Activated naive CD4-positive, alpha-beta T cell treated with anti-CD3 and anti-CD28 coated beads, Interleukin-2, amount 50 U/mL, for 72 hours (primary cell): ENCODE results near the gene CLIC1. TPM values are rescaled to one million over a fixed set of nuclear protein-coding genes. Genes with fewer than 3 reads are reported as not detected.

Experiments used
- ATAC-seq, 2 donors: fragments of 150-1000 bp; cut with Tn5 transposase; 2 replicates each; pipeline ENCODE4 v1.10.0; 2021; ENCODE audit warnings: mild to moderate bottlenecking in 2 of 2, moderate library complexity in 2 of 2
- DNase-seq, 2 donors: peaks; one replicate each; pipeline ENCODE4 v3.0.0; 2021 to 2022; ENCODE audit warnings: low spot score in 2 of 2
- H3K27ac Mint-ChIP-seq, 2 donors: one replicate each; pipeline ENCODE4 v1.8.0; 2022; ENCODE audit warnings: mild to moderate bottlenecking in 2 of 2, mixed read lengths in 2 of 2
- H3K36me3 Mint-ChIP-seq, 2 donors: one replicate each; pipeline ENCODE4 v1.8.0; 2022; ENCODE audit warnings: mixed read lengths in 2 of 2
- H3K9me3 Mint-ChIP-seq, 2 donors: one replicate each; pipeline ENCODE4 v1.8.0; 2022; ENCODE audit warnings: mixed read lengths in 2 of 2
- total RNA-seq, 2 donors: library from RNA; stranded (reverse); gene quantifications; one replicate each; pipeline ENCODE4 v1.2.3, GENCODE V29; 2022

CLIC1 gene
- total RNA-seq, 2 donors from 2014 or later, result 440 to 455 TPM

GRCh38 chr6:31702405-31702818 is 33.9 kb downstream of the CLIC1 start:
- H3K9me3 Mint-ChIP-seq, result no peaks in the 10 kb centered on the region
- H3K36me3 Mint-ChIP-seq, result peaks cover 14% of the 10 kb centered on the region in 2 donors
- DNase-seq (peak in 1 of 2 donors; percentile 30), ATAC-seq (peak; percentile 28 to 52)
- H3K27ac Mint-ChIP-seq, result peak overlapping the region; percentile 94 to 98

GRCh38 chr6:31701666-31702404 is 34.5 kb downstream of the CLIC1 start:
- ATAC-seq (no peak), DNase-seq (no peak)
- peak overlapping the region; percentile 94 to 98 for H3K27ac Mint-ChIP-seq
- H3K36me3 Mint-ChIP-seq, result peaks cover 14% of the 10 kb centered on the region in 2 donors
- H3K9me3 Mint-ChIP-seq, result no peaks in the 10 kb centered on the region

- DNase-seq (no peak), ATAC-seq (no peak)
- Mint-ChIP-seq H3K36me3 (peaks cover 14% of the 10 kb centered on the region in 2 donors), H3K27ac (no peak overlapping the region), H3K9me3 (no peaks in the 10 kb centered on the region)
Measured at GRCh38 chr6:31700740-31701401, 35.5 kb downstream of the CLIC1 start.

DNA sequence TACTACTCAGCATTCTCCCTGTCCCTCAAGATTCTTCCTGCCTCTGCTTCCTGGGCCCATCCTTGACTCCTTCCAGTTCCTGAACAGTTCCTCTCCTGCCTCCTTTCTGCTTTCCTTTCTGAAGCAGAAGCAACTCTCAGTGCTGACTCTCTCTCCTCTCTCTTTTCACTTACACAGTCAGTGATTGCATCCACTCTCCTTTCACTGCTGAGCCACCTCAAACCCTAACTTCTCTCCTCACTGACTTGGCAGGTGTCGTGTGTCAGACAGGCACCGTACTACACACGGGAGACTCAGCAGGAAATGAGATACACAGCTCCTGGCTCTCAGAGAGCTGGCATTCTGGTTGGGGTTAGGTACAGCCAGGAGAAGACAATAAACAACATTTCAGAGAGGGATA is 38.8 kb downstream of the CLIC1 start:
- Mint-ChIP-seq H3K9me3 (no peaks in the 10 kb centered on the region), H3K27ac (peak overlapping the region; percentile 10 to 43), H3K36me3 (peaks cover 6 to 11% of the 10 kb centered on the region in 2 donors)
- ATAC-seq, result peak in 1 of 2 donors; percentile 45
- no peak for DNase-seq

- peak overlapping the region in 1 of 2 donors; percentile 56 for H3K27ac Mint-ChIP-seq
- no peak for ATAC-seq
- no peak for DNase-seq
- peaks cover 0 to 6% of the 10 kb centered on the region in 2 donors for H3K36me3 Mint-ChIP-seq
- H3K9me3 Mint-ChIP-seq, result no peaks in the 10 kb centered on the region
Measured at GRCh38 chr6:31693535-31693934, 42.8 kb downstream of the CLIC1 start.

- Mint-ChIP-seq H3K36me3 (peaks cover 0 to 6% of the 10 kb centered on the region in 2 donors), H3K27ac (peak overlapping the region; percentile 56 to 67), H3K9me3 (no peaks in the 10 kb centered on the region)
- DNase-seq, result no peak
- no peak for ATAC-seq
Measured at GRCh38 chr6:31692886-31693285, 43.4 kb downstream of the CLIC1 start.

DNA sequence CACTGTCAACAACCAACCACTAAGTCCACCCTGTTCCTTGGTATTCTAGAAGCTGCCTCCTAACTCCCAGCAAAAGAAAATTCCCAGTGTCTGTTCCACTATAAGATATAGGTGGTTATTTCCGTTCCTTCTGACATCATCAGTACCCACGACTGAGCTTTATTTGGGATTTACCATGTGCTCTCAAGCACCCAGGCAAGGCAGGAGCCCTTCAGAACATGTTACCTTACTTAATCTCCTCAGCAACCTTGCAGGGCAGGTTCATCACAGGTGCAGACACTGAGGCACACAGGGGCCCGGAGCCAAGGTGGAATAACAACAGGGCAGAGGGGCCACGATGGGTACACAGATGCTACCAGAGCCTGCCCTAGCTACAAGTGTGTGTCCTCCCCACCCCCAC is 44.0 kb downstream of the CLIC1 start:
- ATAC-seq, result no peak
- Mint-ChIP-seq H3K9me3 (no peaks in the 10 kb centered on the region), H3K36me3 (peaks cover 0 to 6% of the 10 kb centered on the region in 2 donors), H3K27ac (peak overlapping the region in 1 of 2 donors; percentile 67)
- DNase-seq, result no peak

- H3K36me3 Mint-ChIP-seq, result peaks cover 0 to 6% of the 10 kb centered on the region in 2 donors
Measured at GRCh38 chr6:31691564-31692108, 44.7 kb downstream of the CLIC1 start.

GRCh38 chr6:31691078-31691463 is 45.3 kb downstream of the CLIC1 start:
- H3K27ac Mint-ChIP-seq, result no peak overlapping the region

More at GRCh38 chr6:31691564-31692108, 44.7 kb downstream of the CLIC1 start:
- no peak overlapping the region for H3K27ac Mint-ChIP-seq
- ATAC-seq (no peak), DNase-seq (no peak)
- no peaks in the 10 kb centered on the region for H3K9me3 Mint-ChIP-seq

DNA sequence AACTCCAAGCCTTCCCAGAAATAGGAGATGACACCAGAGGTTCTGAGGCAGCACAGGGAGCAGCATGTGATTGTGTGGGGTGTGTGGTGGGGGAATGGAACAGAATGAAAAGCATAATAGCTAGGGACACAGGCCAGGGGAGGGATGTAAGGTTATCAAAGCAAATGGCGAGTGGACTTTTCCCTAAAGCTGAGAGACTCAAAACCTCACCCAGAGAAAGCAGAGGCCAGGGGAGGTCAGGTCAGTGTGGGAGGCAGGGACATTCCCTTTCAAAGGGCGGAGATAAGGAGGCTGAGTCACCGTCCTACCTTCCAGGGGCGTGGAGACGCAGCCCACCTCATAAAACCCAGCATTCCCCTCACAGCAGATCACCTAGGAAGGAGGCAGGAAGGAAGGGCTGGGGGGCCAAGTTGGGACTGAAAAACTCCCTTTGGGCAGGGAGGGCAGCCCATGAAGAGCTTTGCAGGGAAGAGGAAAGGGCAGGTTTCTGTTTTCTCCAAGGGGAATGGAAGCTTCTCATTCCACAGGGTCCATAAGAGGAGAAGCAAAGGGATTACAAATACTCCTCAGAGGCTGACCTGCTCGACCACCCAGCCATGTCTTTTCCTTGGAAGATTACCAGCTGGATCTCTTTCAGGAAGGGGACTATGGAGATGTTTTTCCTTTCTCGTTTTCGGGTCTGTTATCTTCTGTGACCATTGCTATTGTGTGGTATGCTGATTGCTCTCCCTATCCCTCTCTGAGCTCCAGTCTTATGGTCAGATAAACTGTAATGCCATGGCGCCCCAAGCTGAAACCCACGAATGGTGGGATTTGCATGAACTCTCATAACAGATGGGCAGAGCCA is 45.9 kb downstream of the CLIC1 start:
- DNase-seq (no peak), ATAC-seq (peak in 1 of 2 donors; percentile 69)
- Mint-ChIP-seq H3K9me3 (no peaks in the 10 kb centered on the region), H3K27ac (peak overlapping the region; percentile 83 to 93), H3K36me3 (peaks cover 0 to 6% of the 10 kb centered on the region in 2 donors)

More at GRCh38 chr6:31691078-31691463, 45.3 kb downstream of the CLIC1 start:
- no peak for DNase-seq
- no peaks in the 10 kb centered on the region for H3K9me3 Mint-ChIP-seq
- ATAC-seq, result no peak
- peaks cover 0 to 6% of the 10 kb centered on the region in 2 donors for H3K36me3 Mint-ChIP-seq

GRCh38 chr6:31689249-31690110 is 46.9 kb downstream of the CLIC1 start:
- H3K27ac Mint-ChIP-seq, result peak overlapping the region; percentile 83 to 93
- H3K9me3 Mint-ChIP-seq, result no peaks in the 10 kb centered on the region
- H3K36me3 Mint-ChIP-seq, result peaks cover 0 to 6% of the 10 kb centered on the region in 2 donors
- DNase-seq (peak in 1 of 2 donors; percentile 31), ATAC-seq (peak in 1 of 2 donors; percentile 46)

DNA sequence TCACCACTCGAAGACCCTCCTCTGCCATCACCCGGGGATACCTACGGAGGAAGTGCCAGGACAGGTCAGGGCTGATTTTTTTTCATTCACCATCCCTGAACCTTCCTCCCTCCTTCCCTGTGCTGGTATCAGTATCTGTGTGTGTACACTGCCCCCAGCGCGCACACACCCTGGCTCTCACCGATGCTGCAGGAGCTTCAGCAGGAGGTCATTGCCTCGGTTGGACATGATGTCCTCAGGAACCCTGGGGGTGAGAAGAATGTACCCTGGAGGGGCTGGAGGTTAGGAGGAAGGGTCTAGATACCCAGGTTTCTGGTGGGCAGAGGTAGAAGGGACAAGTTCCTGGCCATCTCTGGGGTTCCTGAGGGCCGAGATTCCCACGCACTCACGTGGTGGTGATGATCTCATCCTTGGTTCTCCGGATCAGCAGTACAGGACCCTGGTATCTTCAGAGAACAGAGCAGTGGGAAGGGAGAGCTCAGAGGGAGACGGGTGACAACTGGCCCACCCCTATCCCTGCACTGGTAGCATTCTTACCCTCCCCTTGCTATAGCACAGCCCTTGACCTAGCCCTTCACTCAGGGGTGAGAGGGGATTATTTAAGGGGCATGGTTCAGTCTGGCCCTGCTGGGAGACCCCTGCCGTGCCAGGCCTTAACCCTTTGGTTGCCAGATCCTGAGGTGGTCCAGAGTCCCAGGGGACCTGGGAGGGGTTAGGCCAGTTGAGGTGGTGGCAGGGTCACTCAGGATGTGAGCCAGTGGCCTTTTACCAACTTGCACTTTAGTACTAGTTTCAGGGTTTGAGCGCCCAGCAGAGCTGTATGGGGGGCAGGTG is 48.3 kb downstream of the CLIC1 start:
- peak overlapping the region in 1 of 2 donors; percentile 48 for H3K27ac Mint-ChIP-seq
- no peak for DNase-seq
- no peak for ATAC-seq
- no peaks in the 10 kb centered on the region for H3K9me3 Mint-ChIP-seq
- H3K36me3 Mint-ChIP-seq, result peaks cover 0 to 4% of the 10 kb centered on the region in 2 donors

DNA sequence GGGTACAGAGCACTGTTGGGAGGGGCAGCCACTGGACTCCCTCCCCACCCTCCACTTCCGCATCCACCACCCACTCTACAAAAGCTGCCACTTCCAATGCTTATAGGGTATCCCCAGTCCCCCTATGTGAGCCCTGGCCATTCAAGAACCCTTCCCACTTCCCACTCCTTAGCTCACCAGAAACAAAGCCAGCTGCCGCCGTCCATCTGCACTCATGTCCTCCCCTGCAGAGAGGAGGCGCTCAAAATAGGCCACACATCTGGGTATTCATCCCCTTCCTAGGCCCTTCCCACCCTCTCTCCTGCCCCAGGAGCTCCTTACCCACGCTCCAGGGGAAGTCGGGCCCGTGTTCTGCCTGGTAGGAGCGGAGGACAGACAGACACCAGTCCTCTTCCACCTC is 49.0 kb downstream of the CLIC1 start:
- Mint-ChIP-seq H3K27ac (no peak overlapping the region), H3K36me3 (no peaks in the 10 kb centered on the region), H3K9me3 (no peaks in the 10 kb centered on the region)
- no peak for DNase-seq
- no peak for ATAC-seq

DNA sequence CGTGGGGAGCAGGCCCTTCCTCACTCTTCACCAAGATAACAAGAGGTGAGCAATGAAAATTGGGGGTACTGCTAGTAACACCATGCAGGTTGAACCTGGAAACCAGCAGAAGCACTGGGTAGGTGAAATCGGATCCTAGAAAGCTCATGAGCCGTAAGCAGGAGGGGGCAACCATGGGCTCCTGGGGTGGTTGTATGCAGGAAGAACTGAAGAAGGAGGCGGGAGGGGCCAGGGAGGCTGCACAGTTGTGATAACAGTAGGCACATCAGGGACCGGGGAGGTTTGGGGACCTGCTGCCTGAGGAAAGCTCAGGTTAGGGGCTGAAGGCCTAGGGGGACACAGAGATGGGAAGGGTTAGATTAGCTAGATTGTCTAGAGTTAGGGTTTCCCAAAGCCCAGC is 49.8 kb downstream of the CLIC1 start:
- Mint-ChIP-seq H3K27ac (no peak overlapping the region), H3K36me3 (no peaks in the 10 kb centered on the region), H3K9me3 (no peaks in the 10 kb centered on the region)
- DNase-seq (no peak), ATAC-seq (no peak)

- Mint-ChIP-seq H3K36me3 (no peaks in the 10 kb centered on the region), H3K27ac (no peak overlapping the region), H3K9me3 (no peaks in the 10 kb centered on the region)
- ATAC-seq, result no peak
- DNase-seq, result no peak
Measured at GRCh38 chr6:31683591-31683990, 52.7 kb downstream of the CLIC1 start.
